GM23338 (cell line): Measurements from ENCODE around the gene MCFD2. TPM values are rescaled to one million over a fixed set of nuclear protein-coding genes. Genes with fewer than 3 reads are reported as not detected.

ENCODE experiments used
- ATAC-seq: fragments of 200-7000 bp; cut with Tn5 transposase; 3 replicates; pipeline ENCODE4 v1.9.1; 2020
- DNase-seq: peaks from one replicate; pipeline ENCODE4 v3.0.0-alpha.2; 2015; ENCODE audit warnings: low spot score
- H2AFZ ChIP-seq: fragments of 200-600 bp; sonication (generic); 2 replicates; pipeline ENCODE4 v1.8.0; 2016; ENCODE audit warnings: antibody characterized with exemption, mild to moderate bottlenecking, moderate library complexity
- H3F3A ChIP-seq: fragments of 200-600 bp; sonication (generic); replicated peaks from 2 replicates; pipeline ENCODE4 v1.8.0; 2017; ENCODE audit warnings: antibody characterized with exemption, mixed run types, low read depth
- H3K27ac ChIP-seq: fragments of 200-600 bp; sonication (generic); 2 replicates; pipeline ENCODE4 v1.6.1; 2016; ENCODE audit warnings: low read depth
- H3K27me3 ChIP-seq: fragments of 200-600 bp; sonication (generic); 2 replicates; pipeline ENCODE4 v1.8.0; 2016; ENCODE audit warnings: mild to moderate bottlenecking, mixed run types, moderate library complexity; ENCODE audit not compliant: insufficient read depth
- H3K36me3 ChIP-seq: fragments of 200-600 bp; sonication (generic); 2 replicates; pipeline ENCODE4 v1.8.0; 2016; ENCODE audit warnings: mild to moderate bottlenecking; ENCODE audit not compliant: insufficient read depth
- H3K4me1 ChIP-seq: fragments of 200-600 bp; sonication (generic); 2 replicates; pipeline ENCODE4 v1.8.0; 2016; ENCODE audit warnings: mild to moderate bottlenecking, moderate library complexity; ENCODE audit not compliant: insufficient read depth
- H3K4me2 ChIP-seq: fragments of 200-600 bp; sonication (generic); 2 replicates; pipeline ENCODE4 v1.7.1; 2017; ENCODE audit warnings: mixed run types
- H3K4me3 ChIP-seq: fragments of 200-600 bp; sonication (generic); 2 replicates; pipeline ENCODE4 v1.6.1; 2016; ENCODE audit warnings: mixed run types
- H3K79me2 ChIP-seq: fragments of 200-600 bp; sonication (generic); replicated peaks from 2 replicates; pipeline ENCODE4 v1.8.0; 2017; ENCODE audit warnings: mild to moderate bottlenecking; ENCODE audit not compliant: insufficient read depth
- H3K9me2 ChIP-seq: fragments of 200-600 bp; sonication (generic); 2 replicates; pipeline ENCODE4 v1.8.0; 2017; ENCODE audit not compliant: insufficient read depth
- H4K20me1 ChIP-seq: fragments of 200-600 bp; sonication (generic); replicated peaks from 2 replicates; pipeline ENCODE4 v1.8.0; 2017; ENCODE audit warnings: mild to moderate bottlenecking; ENCODE audit not compliant: insufficient read depth
- H3K27ac Mint-ChIP-seq: 2 replicates; pipeline ENCODE4 v1.8.0; 2020; ENCODE audit warnings: inconsistent platforms, mild to moderate bottlenecking, moderate library complexity, mixed read lengths
- H3K27me3 Mint-ChIP-seq: 3 replicates; pipeline ENCODE4 v1.8.0; 2022; ENCODE audit warnings: low read depth, mild to moderate bottlenecking, moderate library complexity, mixed read lengths, inconsistent platforms; ENCODE audit not compliant: insufficient read depth, poor library complexity
- H3K36me3 Mint-ChIP-seq: 3 replicates; pipeline ENCODE4 v1.8.0; 2021; ENCODE audit warnings: low read depth, mild to moderate bottlenecking, inconsistent platforms, moderate library complexity, mixed read lengths
- H3K4me1 Mint-ChIP-seq: 3 replicates; pipeline ENCODE4 v1.8.0; 2020; ENCODE audit warnings: mild to moderate bottlenecking, inconsistent platforms, mixed read lengths
- H3K4me3 Mint-ChIP-seq: 3 replicates; pipeline ENCODE4 v1.8.0; 2021; ENCODE audit warnings: moderate library complexity, mild to moderate bottlenecking, inconsistent platforms, mixed read lengths
- H3K9me3 Mint-ChIP-seq: 3 replicates; pipeline ENCODE4 v1.8.0; 2020; ENCODE audit warnings: moderate library complexity, mild to moderate bottlenecking, inconsistent platforms, mixed read lengths
- CREB1 ChIP-seq: fragments of 250-450 bp; sonication (Bioruptor Pico); IDR thresholded peaks from 2 replicates; pipeline ENCODE4 v1.5.0; 2020; ENCODE audit warnings: low read depth, mild to moderate bottlenecking, moderate library complexity
- CTCF ChIP-seq, 2 experiments: fragments of 200-600 bp in 1 of 2; sonication (generic) in 1 of 2; conservative IDR thresholded peaks; 2 replicates each; pipeline versions ENCODE4 v1.5.1 to v1.6.1; 2016 to 2017; ENCODE audit warnings: antibody characterized with exemption in 2 of 2, low read depth in 2 of 2, mild to moderate bottlenecking in 2 of 2, moderate library complexity in 1 of 2
- ETS1 ChIP-seq: IDR thresholded peaks from 2 replicates; pipeline ENCODE4 v1.6.1; 2016; ENCODE audit warnings: antibody characterized with exemption
- EZH2 ChIP-seq: fragments of 200-600 bp; sonication (generic); IDR thresholded peaks from one replicate; pipeline ENCODE4 v1.8.0; 2017; ENCODE audit warnings: antibody characterized with exemption, mild to moderate bottlenecking, low read depth; ENCODE audit not compliant: unreplicated experiment
- EZH2phosphoT487 ChIP-seq: fragments of 200-600 bp; sonication (generic); IDR thresholded peaks from one replicate; pipeline ENCODE4 v1.8.1; 2018; ENCODE audit warnings: antibody characterized with exemption; ENCODE audit not compliant: unreplicated experiment
- JUNB ChIP-seq: IDR thresholded peaks from one replicate; pipeline ENCODE4 v1.6.1; 2016; ENCODE audit warnings: antibody characterized with exemption; ENCODE audit not compliant: unreplicated experiment
- NANOG ChIP-seq: IDR thresholded peaks from 2 replicates; pipeline ENCODE4 v1.6.1; 2016; ENCODE audit warnings: antibody characterized with exemption, borderline replicate concordance
- POLR2AphosphoS5 ChIP-seq: IDR thresholded peaks from 2 replicates; pipeline ENCODE4 v1.6.1; 2016; ENCODE audit warnings: antibody characterized with exemption, low read depth
- REST ChIP-seq: IDR thresholded peaks from one replicate; pipeline ENCODE4 v1.6.1; 2018; ENCODE audit warnings: antibody characterized with exemption; ENCODE audit not compliant: unreplicated experiment
- STAT1 ChIP-seq: IDR thresholded peaks from one replicate; pipeline ENCODE4 v1.6.1; 2016; ENCODE audit warnings: antibody characterized with exemption; ENCODE audit not compliant: unreplicated experiment
- ZNF114 ChIP-seq: fragments of 250-450 bp; sonication (Bioruptor Pico); IDR thresholded peaks from 2 replicates; pipeline ENCODE4 v1.5.0; 2020; ENCODE audit warnings: mild to moderate bottlenecking, moderate library complexity
- ZNF331 ChIP-seq: fragments of 250-450 bp; sonication (Bioruptor Pico); IDR thresholded peaks from 2 replicates; pipeline ENCODE4 v1.5.0; 2020; ENCODE audit warnings: low read depth, mild to moderate bottlenecking, moderate library complexity
- ZNF462 ChIP-seq: fragments of 250-450 bp; sonication (Bioruptor Pico); IDR thresholded peaks from 2 replicates; pipeline ENCODE4 v1.5.0; 2020; ENCODE audit warnings: mild to moderate bottlenecking, moderate library complexity
- polyA plus RNA-seq: library from polyadenylated mRNA; unstranded; fragments of >200 nt; fragmentation: Nextera tagmentation; extraction: Ambion mirVana; gene quantifications from 2 replicates; pipeline ENCODE4 v1.2.1, GENCODE V29; 2016
- total RNA-seq: library from RNA; depleted of rRNA; stranded (reverse); fragments of >200 nt; shearing (Covaris generic); gene quantifications from 2 replicates; pipeline ENCODE4 v1.2.3, GENCODE V29; 2014

The MCFD2 gene
- total and polyA plus RNA-seq, 2 experiments from 2014 or later, result 55.1 to 91.9 TPM

- Histone ChIP-seq H3K36me3 (no peaks in the 10 kb centered on the region), H2AFZ (no peak overlapping the region), H4K20me1 (no peaks in the 10 kb centered on the region), H3K4me2 (no peak overlapping the region), H3K27ac (no peak overlapping the region), H3K79me2 (no peaks in the 10 kb centered on the region), H3F3A (peaks cover 8% of the 10 kb centered on the region), H3K27me3 (no peaks in the 10 kb centered on the region), H3K4me3 (no peak overlapping the region), H3K9me2 (no peaks in the 10 kb centered on the region), H3K4me1 (no peaks in the 10 kb centered on the region)
- no peaks in the 10 kb centered on the region for H3K4me1 Mint-ChIP-seq
- no peaks in the 10 kb centered on the region for H3K36me3 Mint-ChIP-seq
- DNase-seq (no peak), ATAC-seq (no peak)
- H3K27ac Mint-ChIP-seq, result no peak overlapping the region
- no peak overlapping the region for H3K4me3 Mint-ChIP-seq
- no peak for TF ChIP-seq ETS1
- TF ChIP-seq STAT1, result no peak
- TF ChIP-seq EZH2phosphoT487, result no peak
- no peak for TF ChIP-seq REST
- TF ChIP-seq EZH2, result no peak
- TF ChIP-seq CTCF (conservative IDR thresholded peaks at IDR 0.05; ENCODE audit: low read depth in 2 of 2), result no peak
- TF ChIP-seq JUNB, result no peak
- TF ChIP-seq POLR2AphosphoS5, result no peak
- no peak for TF ChIP-seq ZNF331 (CRISPR knock-in tag)
- no peak for TF ChIP-seq ZNF114 (CRISPR knock-in tag)
- TF ChIP-seq NANOG, result no peak
- no peak for TF ChIP-seq CREB1 (CRISPR knock-in tag)
- TF ChIP-seq ZNF462 (CRISPR knock-in tag), result no peak
- H3K9me3 Mint-ChIP-seq, result no peaks in the 10 kb centered on the region
- peaks cover 2% of the 10 kb centered on the region for H3K27me3 Mint-ChIP-seq
Measured at GRCh38 chr2:46879511-46879910, 36.1 kb downstream of the MCFD2 start.
